ENCODE results near the gene SLC39A10. TPM values are rescaled to one million over a fixed set of nuclear protein-coding genes. Genes with fewer than 3 reads are reported as not detected.

The SLC39A10 gene
- total and polyA plus RNA-seq, 9 donors = 9.1 to 33.5 (median 26.4) TPM

DNA sequence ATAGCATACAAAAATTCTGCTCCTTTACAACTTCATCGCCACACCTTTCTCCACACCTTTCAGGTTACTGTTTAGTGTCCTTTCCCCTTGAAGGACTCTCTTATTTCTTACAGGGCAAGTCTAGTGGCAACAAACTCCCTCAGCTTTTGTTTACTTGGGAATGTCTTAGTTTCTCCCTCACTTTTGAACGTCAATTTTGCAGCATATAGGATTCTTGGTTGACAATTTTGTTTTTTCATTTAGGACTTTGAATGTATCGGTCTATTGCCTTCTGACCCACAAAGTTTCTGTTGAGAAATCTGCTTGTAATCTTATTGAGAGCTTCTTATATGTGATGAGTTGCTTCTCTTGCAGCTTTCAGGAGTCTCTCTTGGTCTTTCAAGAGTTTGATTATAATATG is 43.5 kb downstream of the SLC39A10 start:
- TF ChIP-seq EP300 (IDR thresholded peaks at IDR 0.05) = no peak
- TF ChIP-seq POLR2A (IDR thresholded peaks at IDR 0.05) = no peak
- TF ChIP-seq, protein P1, sequence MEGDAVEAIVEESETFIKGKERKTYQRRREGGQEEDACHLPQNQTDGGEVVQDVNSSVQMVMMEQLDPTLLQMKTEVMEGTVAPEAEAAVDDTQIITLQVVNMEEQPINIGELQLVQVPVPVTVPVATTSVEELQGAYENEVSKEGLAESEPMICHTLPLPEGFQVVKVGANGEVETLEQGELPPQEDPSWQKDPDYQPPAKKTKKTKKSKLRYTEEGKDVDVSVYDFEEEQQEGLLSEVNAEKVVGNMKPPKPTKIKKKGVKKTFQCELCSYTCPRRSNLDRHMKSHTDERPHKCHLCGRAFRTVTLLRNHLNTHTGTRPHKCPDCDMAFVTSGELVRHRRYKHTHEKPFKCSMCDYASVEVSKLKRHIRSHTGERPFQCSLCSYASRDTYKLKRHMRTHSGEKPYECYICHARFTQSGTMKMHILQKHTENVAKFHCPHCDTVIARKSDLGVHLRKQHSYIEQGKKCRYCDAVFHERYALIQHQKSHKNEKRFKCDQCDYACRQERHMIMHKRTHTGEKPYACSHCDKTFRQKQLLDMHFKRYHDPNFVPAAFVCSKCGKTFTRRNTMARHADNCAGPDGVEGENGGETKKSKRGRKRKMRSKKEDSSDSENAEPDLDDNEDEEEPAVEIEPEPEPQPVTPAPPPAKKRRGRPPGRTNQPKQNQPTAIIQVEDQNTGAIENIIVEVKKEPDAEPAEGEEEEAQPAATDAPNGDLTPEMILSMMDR (IDR thresholded peaks at IDR 0.05) = no peak
- Histone ChIP-seq H3K27me3 (no peaks in the 10 kb centered on the region), H3K4me1 (ENCODE audit: insufficient read depth) (no peaks in the 10 kb centered on the region), H3K4me3 (no peak overlapping the region), H3K27ac (no peak overlapping the region), H3K9me3 (no peaks in the 10 kb centered on the region), H3K36me3 (no peaks in the 10 kb centered on the region)
- DNase-seq = no peak
- WGBS, 3 donors = 65 to 95% (median 88%) methylated on average over 3 of the region's 3 CpGs
- intact Hi-C loops (cut with DNase I) = no loop called here

- H3K4me1 ChIP-seq (ENCODE audit: insufficient read depth) = no peaks in the 10 kb centered on the region
- no peak overlapping the region for H3K4me3 ChIP-seq
- no peaks in the 10 kb centered on the region for H3K27me3 ChIP-seq
- no peaks in the 10 kb centered on the region for H3K9me3 ChIP-seq
- 63 to 73% (median 69%) methylated on average over 5 of the region's 5 CpGs for WGBS, 3 donors
- no peak for DNase-seq
- no peaks in the 10 kb centered on the region for H3K36me3 ChIP-seq
- no peak overlapping the region for H3K27ac ChIP-seq
- intact Hi-C loops (cut with DNase I) = no loop called here
- no peak for TF ChIP-seq EP300 (IDR thresholded peaks at IDR 0.05)
- no peak for TF ChIP-seq POLR2A (IDR thresholded peaks at IDR 0.05)
- TF ChIP-seq, protein P1 (IDR thresholded peaks at IDR 0.05) = no peak
These were observed 49.3 kb downstream of the SLC39A10 start for GRCh38 chr2:195706161-195706900.

- TF ChIP-seq POLR2A (IDR thresholded peaks at IDR 0.05) = no peak
- Histone ChIP-seq H3K9me3 (no peaks in the 10 kb centered on the region), H3K4me1 (ENCODE audit: insufficient read depth) (no peaks in the 10 kb centered on the region), H3K27me3 (no peaks in the 10 kb centered on the region), H3K36me3 (no peaks in the 10 kb centered on the region), H3K27ac (no peak overlapping the region), H3K4me3 (no peak overlapping the region)
- intact Hi-C loops (cut with DNase I) = no loop called here
- 83 to 87% (median 85%) methylated on average over 2 of the region's 2 CpGs for WGBS, 3 donors
- no peak for DNase-seq
These were observed 53.1 kb downstream of the SLC39A10 start for GRCh38 chr2:195709901-195710806.

- Histone ChIP-seq H3K27ac (no peak overlapping the region), H3K9me3 (no peaks in the 10 kb centered on the region), H3K36me3 (no peaks in the 10 kb centered on the region), H3K4me1 (ENCODE audit: insufficient read depth) (no peaks in the 10 kb centered on the region), H3K4me3 (no peak overlapping the region), H3K27me3 (no peaks in the 10 kb centered on the region)
- intact Hi-C loops (cut with DNase I) = no loop called here
- TF ChIP-seq EP300 (IDR thresholded peaks at IDR 0.05) (no peak), POLR2A (IDR thresholded peaks at IDR 0.05) (no peak)
- TF ChIP-seq, protein P1 (IDR thresholded peaks at IDR 0.05) = no peak
- DNase-seq = no peak
These were observed 54.5 kb downstream of the SLC39A10 start for GRCh38 chr2:195711478-195711877.

All from ovary (tissue), 9 donors.